ENCODE results near the gene HERC5.

DNA sequence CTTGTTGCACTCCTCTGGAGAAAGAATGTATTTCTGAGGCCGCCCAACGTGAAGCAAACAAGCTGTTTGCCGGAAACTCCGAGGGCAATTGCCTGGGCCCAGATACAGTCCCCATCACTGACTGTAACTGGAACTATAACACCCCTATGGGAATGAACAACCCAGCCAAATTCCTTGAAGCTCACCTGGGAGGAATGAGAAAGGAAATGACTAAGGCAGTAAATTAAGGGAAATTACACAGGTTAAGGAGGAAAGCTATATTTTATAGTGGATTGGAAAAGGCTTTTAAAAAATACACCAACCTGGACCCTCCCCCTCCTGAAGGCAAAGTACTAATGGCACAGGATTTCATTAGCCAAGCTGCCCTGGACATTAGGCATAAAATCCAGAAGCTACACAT, 11.7 kb upstream of the HERC5 start:
- TF ChIP-seq, protein P1, sequence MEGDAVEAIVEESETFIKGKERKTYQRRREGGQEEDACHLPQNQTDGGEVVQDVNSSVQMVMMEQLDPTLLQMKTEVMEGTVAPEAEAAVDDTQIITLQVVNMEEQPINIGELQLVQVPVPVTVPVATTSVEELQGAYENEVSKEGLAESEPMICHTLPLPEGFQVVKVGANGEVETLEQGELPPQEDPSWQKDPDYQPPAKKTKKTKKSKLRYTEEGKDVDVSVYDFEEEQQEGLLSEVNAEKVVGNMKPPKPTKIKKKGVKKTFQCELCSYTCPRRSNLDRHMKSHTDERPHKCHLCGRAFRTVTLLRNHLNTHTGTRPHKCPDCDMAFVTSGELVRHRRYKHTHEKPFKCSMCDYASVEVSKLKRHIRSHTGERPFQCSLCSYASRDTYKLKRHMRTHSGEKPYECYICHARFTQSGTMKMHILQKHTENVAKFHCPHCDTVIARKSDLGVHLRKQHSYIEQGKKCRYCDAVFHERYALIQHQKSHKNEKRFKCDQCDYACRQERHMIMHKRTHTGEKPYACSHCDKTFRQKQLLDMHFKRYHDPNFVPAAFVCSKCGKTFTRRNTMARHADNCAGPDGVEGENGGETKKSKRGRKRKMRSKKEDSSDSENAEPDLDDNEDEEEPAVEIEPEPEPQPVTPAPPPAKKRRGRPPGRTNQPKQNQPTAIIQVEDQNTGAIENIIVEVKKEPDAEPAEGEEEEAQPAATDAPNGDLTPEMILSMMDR (IDR thresholded peaks at IDR 0.05) = no peak
- TF ChIP-seq POLR2A (IDR thresholded peaks at IDR 0.05; ENCODE audit: low read depth) = no peak

Measured in esophagus muscularis mucosa (tissue), 3 donors.